Measurements from ENCODE around the gene MSH4.
"Not testable (repeated sequence)": the region's sequence is repeated elsewhere in the genome, so short reads cannot be mapped to it uniquely, and the experiment has no call there.

- not testable (repeated sequence) for TF ChIP-seq EP300, CTCF (IDR thresholded peaks at IDR 0.05)
Observed at GRCh38 chr1:75777812-75778211, 18.9 kb upstream of the MSH4 start.
